Upper lobe of right lung (tissue), 1 donor: ENCODE data around the gene ROBO3. TPM values are rescaled to one million over a fixed set of nuclear protein-coding genes. Genes with fewer than 3 reads are reported as not detected.

Experiments used
- ATAC-seq: fragments of 200-7000 bp; cut with Tn5 transposase; one replicate; pipeline ENCODE4 v1.9.1; 2020; ENCODE audit warnings: mild to moderate bottlenecking, moderate library complexity
- DNase-seq: peaks from one replicate; pipeline ENCODE4 v3.0.0-alpha.2; 2020
- H3K27ac ChIP-seq: fragments of 200-600 bp; one replicate; pipeline ENCODE4 v1.8.0; 2022
- H3K27me3 ChIP-seq: fragments of 200-600 bp; one replicate; pipeline ENCODE4 v1.8.0; 2022; ENCODE audit warnings: mild to moderate bottlenecking
- H3K36me3 ChIP-seq: fragments of 200-600 bp; one replicate; pipeline ENCODE4 v1.8.0; 2022
- H3K4me1 ChIP-seq: fragments of 200-600 bp; one replicate; pipeline ENCODE4 v1.8.0; 2022
- H3K4me3 ChIP-seq: fragments of 200-600 bp; one replicate; pipeline ENCODE4 v1.8.0; 2022; ENCODE audit warnings: mild to moderate bottlenecking
- H3K9me3 ChIP-seq: fragments of 200-600 bp; one replicate; pipeline ENCODE4 v1.8.0; 2022
- intact Hi-C: fragments of 100-400 bp; cut with DNase I; formaldehyde crosslinking; loops from one replicate; pipeline ENCODE4 v1.11.0; 2022
- total RNA-seq: library from RNA; stranded (reverse); fragmentation: NEBNext Ultra II Directional; extraction: Animal tissue kit (Norgen Biotek cat#: 25700); gene quantifications from one replicate; pipeline ENCODE4 v1.2.1, GENCODE V29; 2021
- TF ChIP-seq, protein P1 (sequence below): fragments of 200-600 bp; IDR thresholded peaks from one replicate; pipeline ENCODE4 v1.8.0; 2022; ENCODE audit warnings: antibody characterized with exemption
- donor health status: DM: no; HTN: yes; CAD: no; lungs with severe emphysema.

ROBO3 gene
- total RNA-seq, 1 donor from 2014 or later: 12.6 TPM

DNA sequence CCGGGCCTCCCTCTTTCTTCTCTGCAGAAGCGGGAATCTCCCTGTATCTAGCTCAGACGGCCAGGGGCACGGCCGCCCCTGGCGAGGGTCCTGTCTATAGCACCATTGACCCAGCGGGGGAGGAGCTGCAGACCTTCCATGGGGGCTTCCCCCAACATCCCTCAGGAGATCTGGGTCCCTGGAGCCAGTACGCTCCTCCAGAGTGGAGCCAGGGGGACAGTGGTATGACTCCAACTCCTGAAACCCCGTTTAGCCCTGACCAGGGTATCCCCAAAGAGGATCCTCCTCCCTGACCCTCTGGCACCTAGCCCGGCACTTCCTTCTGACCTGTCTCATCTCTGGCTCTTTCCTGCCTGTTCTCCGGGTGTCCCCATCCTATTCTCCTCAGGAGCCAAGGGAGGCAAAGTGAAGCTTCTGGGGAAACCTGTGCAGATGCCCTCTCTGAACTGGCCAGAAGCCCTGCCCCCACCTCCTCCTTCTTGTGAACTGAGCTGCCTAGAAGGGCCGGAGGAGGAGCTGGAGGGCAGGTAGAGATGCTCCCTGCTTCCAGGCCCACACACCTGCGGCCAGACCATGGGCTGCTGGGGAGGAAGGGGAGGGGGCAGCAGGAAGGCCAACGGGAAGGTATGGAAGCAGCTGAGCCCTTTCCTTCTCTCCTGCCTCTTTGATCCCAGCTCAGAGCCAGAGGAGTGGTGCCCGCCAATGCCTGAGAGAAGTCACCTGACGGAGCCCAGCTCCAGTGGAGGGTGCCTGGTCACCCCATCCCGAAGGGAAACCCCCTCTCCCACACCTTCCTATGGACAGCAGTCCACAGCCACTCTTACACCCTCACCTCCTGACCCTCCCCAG lies 12.9 kb downstream of the ROBO3 start:
- TF ChIP-seq, protein P1, sequence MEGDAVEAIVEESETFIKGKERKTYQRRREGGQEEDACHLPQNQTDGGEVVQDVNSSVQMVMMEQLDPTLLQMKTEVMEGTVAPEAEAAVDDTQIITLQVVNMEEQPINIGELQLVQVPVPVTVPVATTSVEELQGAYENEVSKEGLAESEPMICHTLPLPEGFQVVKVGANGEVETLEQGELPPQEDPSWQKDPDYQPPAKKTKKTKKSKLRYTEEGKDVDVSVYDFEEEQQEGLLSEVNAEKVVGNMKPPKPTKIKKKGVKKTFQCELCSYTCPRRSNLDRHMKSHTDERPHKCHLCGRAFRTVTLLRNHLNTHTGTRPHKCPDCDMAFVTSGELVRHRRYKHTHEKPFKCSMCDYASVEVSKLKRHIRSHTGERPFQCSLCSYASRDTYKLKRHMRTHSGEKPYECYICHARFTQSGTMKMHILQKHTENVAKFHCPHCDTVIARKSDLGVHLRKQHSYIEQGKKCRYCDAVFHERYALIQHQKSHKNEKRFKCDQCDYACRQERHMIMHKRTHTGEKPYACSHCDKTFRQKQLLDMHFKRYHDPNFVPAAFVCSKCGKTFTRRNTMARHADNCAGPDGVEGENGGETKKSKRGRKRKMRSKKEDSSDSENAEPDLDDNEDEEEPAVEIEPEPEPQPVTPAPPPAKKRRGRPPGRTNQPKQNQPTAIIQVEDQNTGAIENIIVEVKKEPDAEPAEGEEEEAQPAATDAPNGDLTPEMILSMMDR: no peak
- intact Hi-C loops: no loop called here
- DNase-seq (peak; percentile 58), ATAC-seq (no peak)
- H3K27me3 ChIP-seq: peaks cover 3% of the 10 kb centered on the region
- no peaks in the 10 kb centered on the region for H3K36me3 ChIP-seq
- H3K4me3 ChIP-seq: peak overlapping the region; percentile 69
- no peak overlapping the region for H3K27ac ChIP-seq
- peaks cover 6% of the 10 kb centered on the region for H3K4me1 ChIP-seq
- H3K9me3 ChIP-seq: no peaks in the 10 kb centered on the region

DNA sequence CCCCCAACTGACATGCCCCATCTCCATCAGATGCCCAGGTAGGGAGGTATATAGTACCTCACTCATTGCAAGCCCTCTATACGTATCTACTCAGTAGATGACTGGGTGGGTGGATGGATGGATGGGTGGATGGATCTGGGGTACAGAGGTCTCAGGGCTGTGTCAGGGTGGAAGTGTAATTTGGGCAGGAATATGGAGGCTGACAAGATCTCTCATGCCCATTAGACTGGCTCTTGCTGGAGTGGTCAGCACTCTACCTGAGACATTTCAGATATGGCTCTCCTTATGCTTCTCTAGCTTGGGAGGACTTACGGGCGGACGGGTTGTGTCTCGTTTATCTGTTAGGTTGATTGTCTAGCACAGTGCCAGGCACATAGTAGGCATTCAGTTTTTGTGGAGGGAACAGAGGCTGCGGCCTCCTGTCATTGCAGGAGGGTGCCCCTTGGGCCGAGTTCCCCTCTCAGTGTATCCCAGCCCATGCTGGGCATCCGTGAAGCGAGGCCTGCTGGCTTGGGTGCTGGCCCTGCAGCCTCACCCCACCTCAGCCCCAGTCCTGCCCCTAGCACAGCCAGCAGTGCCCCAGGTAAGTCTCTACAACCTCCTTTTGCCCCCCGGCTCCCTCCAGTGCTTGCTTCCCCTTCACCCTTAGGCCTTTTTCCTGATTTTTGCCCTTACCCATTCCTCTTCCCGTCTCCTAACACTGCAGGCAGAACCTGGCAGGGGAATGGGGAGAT lies 13.7 kb downstream of the ROBO3 start:
- no peaks in the 10 kb centered on the region for H3K27me3 ChIP-seq
- H3K36me3 ChIP-seq: no peaks in the 10 kb centered on the region
- DNase-seq: peak; percentile 52
- no peak overlapping the region for H3K4me3 ChIP-seq
- intact Hi-C loops: no loop called here
- H3K9me3 ChIP-seq: no peaks in the 10 kb centered on the region
- TF ChIP-seq, protein P1: no peak
- no peak overlapping the region for H3K27ac ChIP-seq
- ATAC-seq: no peak
- H3K4me1 ChIP-seq: peaks cover 6% of the 10 kb centered on the region

DNA sequence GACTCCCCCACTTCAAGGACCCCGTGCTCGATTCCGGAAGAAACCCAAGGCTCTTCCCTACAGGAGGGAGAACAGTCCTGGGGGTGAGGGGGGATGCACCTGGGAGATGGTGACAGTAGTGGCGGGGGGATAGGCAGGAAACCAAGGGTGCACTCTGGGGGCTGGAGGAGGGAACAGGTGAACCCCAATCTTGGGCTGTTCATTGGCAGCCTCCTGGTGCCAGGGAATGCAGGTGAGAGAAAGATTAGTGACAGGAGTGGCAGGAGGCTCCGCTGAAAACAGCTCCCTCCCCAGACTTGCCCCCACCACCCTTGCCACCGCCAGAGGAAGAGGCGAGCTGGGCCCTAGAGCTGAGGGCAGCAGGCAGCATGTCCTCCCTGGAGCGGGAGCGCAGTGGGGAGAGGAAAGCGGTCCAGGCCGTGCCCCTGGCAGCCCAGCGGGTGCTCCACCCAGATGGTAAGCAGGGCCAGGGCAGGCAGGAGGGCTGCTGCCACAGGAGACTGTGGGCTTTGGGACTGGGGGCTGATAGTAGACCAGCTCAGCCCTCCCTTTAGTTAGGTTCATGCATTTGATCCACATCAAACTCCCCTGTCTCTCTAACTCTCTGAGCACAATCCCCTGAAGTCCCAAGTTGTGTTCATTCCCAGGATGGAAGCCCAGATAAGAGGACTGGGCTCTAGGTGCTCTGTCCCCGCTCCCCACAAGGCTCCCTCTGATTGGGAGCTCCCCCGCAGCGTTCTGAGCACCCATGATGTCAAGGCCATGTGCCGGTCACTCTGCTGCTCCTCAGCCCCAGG lies 14.5 kb downstream of the ROBO3 start:
- H3K27me3 ChIP-seq: no peaks in the 10 kb centered on the region
- no peaks in the 10 kb centered on the region for H3K9me3 ChIP-seq
- DNase-seq (peak; percentile 60), ATAC-seq (no peak)
- no peak overlapping the region for H3K4me3 ChIP-seq
- no peaks in the 10 kb centered on the region for H3K36me3 ChIP-seq
- TF ChIP-seq, protein P1: no peak
- intact Hi-C loops: no loop called here
- H3K4me1 ChIP-seq: peaks cover 6% of the 10 kb centered on the region
- H3K27ac ChIP-seq: no peak overlapping the region

DNA sequence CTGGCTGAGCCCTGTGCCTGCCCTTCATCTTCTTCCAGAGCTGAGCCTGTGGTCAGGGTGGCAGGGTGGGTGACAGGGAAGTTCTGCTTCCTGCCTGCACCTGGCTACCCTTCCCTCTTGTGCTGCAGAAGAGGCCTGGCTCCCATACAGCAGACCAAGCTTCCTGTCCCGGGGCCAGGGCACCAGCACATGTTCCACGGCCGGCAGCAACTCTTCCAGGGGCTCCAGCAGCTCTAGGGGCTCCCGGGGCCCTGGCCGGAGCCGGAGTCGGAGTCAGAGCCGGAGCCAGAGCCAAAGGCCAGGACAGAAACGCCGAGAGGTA lies 15.0 kb downstream of the ROBO3 start:
- Histone ChIP-seq H3K27me3 (no peaks in the 10 kb centered on the region), H3K4me3 (no peak overlapping the region), H3K27ac (no peak overlapping the region), H3K36me3 (no peaks in the 10 kb centered on the region), H3K4me1 (peaks cover 6% of the 10 kb centered on the region), H3K9me3 (no peaks in the 10 kb centered on the region)
- DNase-seq (peak; percentile 61), ATAC-seq (no peak)
- intact Hi-C loops: no loop called here
- TF ChIP-seq, protein P1: no peak

DNA sequence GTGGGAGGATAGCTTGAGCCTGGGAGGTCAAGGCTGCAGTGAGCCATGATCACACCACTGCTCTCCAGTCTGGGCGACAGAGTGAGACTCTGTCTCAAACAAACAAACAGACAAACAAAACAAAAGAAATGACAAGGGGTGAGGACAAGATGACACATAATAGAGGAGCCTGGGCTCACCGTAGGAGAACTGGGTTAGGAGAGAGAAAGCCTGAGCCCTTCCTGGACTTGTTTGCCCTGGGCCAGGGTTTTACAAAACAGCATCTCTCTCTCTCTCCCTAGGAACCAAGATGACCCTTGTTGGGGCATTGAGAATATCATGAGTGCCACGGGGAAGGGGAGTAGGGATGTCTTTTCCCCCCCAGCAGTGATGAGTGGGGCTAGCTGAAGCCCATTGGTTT lies 15.7 kb downstream of the ROBO3 start:
- no peak overlapping the region for H3K4me3 ChIP-seq
- H3K27ac ChIP-seq: no peak overlapping the region
- TF ChIP-seq, protein P1: no peak
- H3K27me3 ChIP-seq: no peaks in the 10 kb centered on the region
- intact Hi-C loops: no loop called here
- H3K9me3 ChIP-seq: no peaks in the 10 kb centered on the region
- no peaks in the 10 kb centered on the region for H3K36me3 ChIP-seq
- H3K4me1 ChIP-seq: peaks cover 6% of the 10 kb centered on the region
- ATAC-seq (no peak), DNase-seq (no peak)
